ENCODE measurements around the gene CARD19. TPM values are rescaled to one million over a fixed set of nuclear protein-coding genes. Genes with fewer than 3 reads are reported as not detected.

The CARD19 gene
- polyA plus RNA-seq, 1 donor, result 38.5 TPM

DNA sequence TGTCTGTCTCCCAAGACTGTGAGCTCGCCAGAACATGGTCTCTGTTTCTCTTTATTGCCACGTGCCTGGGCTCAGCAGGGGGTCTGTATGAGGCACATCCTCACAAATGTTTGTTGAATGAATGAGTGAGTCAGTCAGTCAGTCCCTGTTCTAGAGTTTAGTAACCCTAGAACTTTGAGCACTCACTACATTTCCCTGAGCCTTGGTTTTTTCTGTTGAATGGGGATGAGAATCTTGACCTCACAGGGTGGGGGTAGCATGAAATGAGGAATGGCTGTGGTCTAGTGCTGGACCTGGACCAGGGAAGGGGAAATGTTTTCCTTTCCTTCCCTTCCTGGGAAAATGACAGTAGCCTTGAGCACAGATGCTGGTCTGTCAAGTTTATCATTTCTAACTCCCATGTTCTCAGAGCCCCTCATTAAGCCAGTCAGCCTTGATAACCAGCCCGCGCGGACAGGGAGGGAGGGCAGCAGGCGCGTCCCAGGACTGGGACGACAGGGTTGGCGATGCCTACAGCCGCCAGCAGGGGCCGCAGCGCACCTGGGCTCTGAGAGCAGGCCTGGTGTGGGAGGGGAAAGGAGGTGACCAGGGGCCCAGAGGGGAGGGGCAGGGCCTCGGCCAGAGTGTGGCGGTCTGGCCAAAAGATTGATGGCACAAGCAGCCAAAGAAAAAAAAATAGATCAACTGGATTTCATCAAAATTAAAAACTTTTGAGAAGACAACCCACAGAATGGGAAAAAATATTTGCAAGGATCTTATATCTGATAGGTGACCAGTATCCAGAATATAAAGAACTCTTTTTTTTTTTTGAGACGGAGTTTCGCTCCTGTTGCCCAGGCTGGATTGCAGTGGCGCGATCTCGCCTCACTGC, 63.8 kb downstream of the CARD19 start:
- DNase-seq (ENCODE audit: low read depth), result no peak

DNA sequence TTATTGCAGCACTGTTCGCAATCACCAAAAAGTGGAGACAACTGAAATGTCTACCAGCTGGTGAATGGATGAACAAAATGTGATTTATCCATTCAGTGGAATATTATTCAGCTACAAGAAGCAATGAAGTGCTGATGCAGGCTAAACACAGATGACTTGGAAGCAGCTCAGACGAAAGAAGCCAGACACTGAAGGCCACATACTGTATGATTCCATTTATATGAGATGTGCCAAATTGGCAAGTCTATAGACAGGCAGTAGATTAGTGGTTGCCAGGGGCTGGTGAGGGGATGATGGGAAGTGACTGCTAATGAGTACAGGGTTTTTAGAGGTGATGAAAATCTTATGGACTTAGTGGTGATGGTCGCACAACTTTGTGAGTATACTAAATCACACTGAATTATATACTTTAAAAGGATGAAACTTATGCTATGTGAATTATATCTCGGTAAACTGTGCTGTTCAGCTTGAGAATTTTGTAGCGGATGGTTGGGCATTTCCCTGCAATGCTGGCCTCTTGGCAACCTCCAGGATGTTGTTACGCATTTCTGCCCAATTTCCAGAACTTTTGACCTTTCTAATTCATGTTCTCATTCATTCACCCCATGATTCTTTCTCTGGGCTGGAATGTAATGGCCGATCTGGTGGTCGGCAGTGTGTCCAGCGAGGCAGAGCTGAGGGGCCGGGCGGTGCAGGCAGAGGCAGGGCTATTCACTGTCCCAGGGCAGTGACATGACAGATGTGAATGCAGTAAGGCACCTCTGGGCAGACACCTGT, 66.0 kb downstream of the CARD19 start:
- peak; percentile 57 for DNase-seq (ENCODE audit: low read depth)

Other genes with a start within 250 kb of the CARD19 start
- 5.0 TPM for gene ZNF484, start 218.2 kb upstream of the CARD19 start, polyA plus RNA-seq (ENCODE audit: insufficient read length)
- 3.8 TPM for gene FGD3, start 148.7 kb upstream of the CARD19 start, polyA plus RNA-seq (ENCODE audit: insufficient read length)
- gene SUSD3, start 37.5 kb upstream of the CARD19 start, polyA plus RNA-seq (ENCODE audit: insufficient read length), result 3.3 TPM
- gene NINJ1, start 38.0 kb downstream of the CARD19 start, polyA plus RNA-seq (ENCODE audit: insufficient read length), result 26.4 TPM
- 16.4 TPM for gene WNK2, start 87.9 kb downstream of the CARD19 start, polyA plus RNA-seq (ENCODE audit: insufficient read length)